Body of pancreas (tissue), 4 donors: ENCODE measurements around the gene MRPS31. TPM values are rescaled to one million over a fixed set of nuclear protein-coding genes. Genes with fewer than 3 reads are reported as not detected.

ENCODE experiments used
- ATAC-seq: fragments of 150-250 bp; one replicate; pipeline ENCODE4 v1.9.1; 2016
- DNase-seq, 4 donors: peaks; one replicate each; pipeline ENCODE4 v3.0.0-alpha.2; 2019
- H3K27ac ChIP-seq, 4 donors: fragments of 200-600 bp; sonication (generic); 1 replicate in 3 of 4; 2 replicates in 1 of 4; pipeline versions ENCODE4 v1.5.1 to v1.6.1; 2016 to 2019; ENCODE audit warnings: mild to moderate bottlenecking in 1 of 4, mixed read lengths in 1 of 4, moderate library complexity in 1 of 4
- H3K27me3 ChIP-seq, 2 donors: fragments of 200-600 bp; sonication (generic); one replicate each; pipeline ENCODE4 v1.6.0; 2016; ENCODE audit warnings: mild to moderate bottlenecking in 1 of 2
- H3K36me3 ChIP-seq, 2 donors: fragments of 200-600 bp; sonication (generic); replicated peaks in 1 of 2; 2 replicates each; pipeline ENCODE4 v1.5.1; 2016; ENCODE audit warnings: low read depth in 2 of 2; ENCODE audit not compliant: insufficient read depth in 1 of 2
- H3K4me1 ChIP-seq: fragments of 200-600 bp; sonication (generic); one replicate; pipeline ENCODE4 v1.6.0; 2016
- H3K4me3 ChIP-seq, 2 donors: fragments of 200-600 bp; sonication (generic); 1 replicate in 1 of 2; 2 replicates in 1 of 2; pipeline ENCODE4 v1.5.1; 2016 to 2019
- H3K9me3 ChIP-seq, 3 donors: fragments of 200-600 bp; sonication (generic); 1 replicate in 2 of 3; 2 replicates in 1 of 3; pipeline ENCODE4 v1.5.1; 2016
- POLR2A ChIP-seq, 3 donors: fragments of 450-650 bp; IDR thresholded peaks; one replicate each; pipeline ENCODE4 v1.6.1; 2016; ENCODE audit warnings: antibody characterized with exemption in 3 of 3, mild to moderate bottlenecking in 2 of 3
- WGBS, 2 donors: methylation state at CpG; one replicate each; pipeline ENCODE4 v1.1.5; 2017; 5-methylcytosine and 5-hydroxymethylcytosine counted together
- intact Hi-C: fragments of 100-400 bp; cut with DNase I; formaldehyde crosslinking; loops from one replicate; pipeline ENCODE4 v1.15.1; 2023
- total RNA-seq, 2 donors: library from RNA; depleted of rRNA; stranded (reverse); fragments of >200 nt; gene quantifications; one replicate each; pipeline ENCODE4 v1.1.0, GENCODE V29; 2016
- TF ChIP-seq, protein P1 (sequence below), 7 experiments: fragments of 450-650 bp in 4 of 7; fragments of 200-600 bp in 3 of 7; sonication (generic) in 3 of 7; IDR thresholded peaks; one replicate each; pipeline ENCODE4 v1.5.1; 2016 to 2019; ENCODE audit warnings: antibody characterized with exemption in 7 of 7

MRPS31 gene
- total RNA-seq, 2 donors from 2014 or later, result 10.9 to 11.9 TPM

DNA sequence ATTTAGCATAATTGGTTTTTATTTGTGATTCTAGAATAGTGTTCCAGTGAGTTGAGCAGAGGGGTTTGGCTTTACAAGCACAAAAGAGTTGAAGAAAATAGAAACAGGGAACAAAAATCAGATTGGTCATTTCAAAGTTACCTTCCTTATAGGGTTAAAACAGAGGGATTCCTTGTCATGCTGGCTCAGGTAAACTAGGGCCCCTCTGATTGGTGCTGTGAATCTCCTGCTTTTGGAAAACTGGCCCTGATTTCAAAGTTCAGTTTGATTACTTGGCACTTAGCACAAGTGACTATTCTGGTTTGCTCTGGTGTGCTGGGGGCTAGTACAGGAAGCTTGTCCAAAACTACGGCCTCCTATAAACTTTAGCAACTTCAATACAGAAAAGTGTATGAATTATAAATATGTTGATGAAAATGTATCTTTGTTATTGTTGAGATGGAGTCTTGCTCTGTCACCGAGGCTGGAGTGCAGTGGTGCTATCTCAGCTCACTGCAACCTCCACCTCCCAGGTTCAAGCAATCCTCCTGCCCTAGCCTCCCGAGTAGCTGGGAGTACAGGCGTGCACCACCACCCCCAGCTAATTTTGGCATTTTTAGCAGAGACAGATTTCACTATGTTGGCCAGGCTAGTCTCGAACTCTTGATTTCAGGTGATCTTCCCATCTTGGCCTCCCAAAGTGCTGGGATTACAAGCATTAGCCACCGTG, 1.9 kb upstream of the MRPS31 start:
- Histone ChIP-seq H3K36me3 (no peaks in the 10 kb centered on the region), H3K27me3 (no peaks in the 10 kb centered on the region), H3K4me1 (peaks cover 19% of the 10 kb centered on the region), H3K4me3 (no peak overlapping the region), H3K27ac (no peak overlapping the region), H3K9me3 (no peaks in the 10 kb centered on the region)
- TF ChIP-seq, protein P1, sequence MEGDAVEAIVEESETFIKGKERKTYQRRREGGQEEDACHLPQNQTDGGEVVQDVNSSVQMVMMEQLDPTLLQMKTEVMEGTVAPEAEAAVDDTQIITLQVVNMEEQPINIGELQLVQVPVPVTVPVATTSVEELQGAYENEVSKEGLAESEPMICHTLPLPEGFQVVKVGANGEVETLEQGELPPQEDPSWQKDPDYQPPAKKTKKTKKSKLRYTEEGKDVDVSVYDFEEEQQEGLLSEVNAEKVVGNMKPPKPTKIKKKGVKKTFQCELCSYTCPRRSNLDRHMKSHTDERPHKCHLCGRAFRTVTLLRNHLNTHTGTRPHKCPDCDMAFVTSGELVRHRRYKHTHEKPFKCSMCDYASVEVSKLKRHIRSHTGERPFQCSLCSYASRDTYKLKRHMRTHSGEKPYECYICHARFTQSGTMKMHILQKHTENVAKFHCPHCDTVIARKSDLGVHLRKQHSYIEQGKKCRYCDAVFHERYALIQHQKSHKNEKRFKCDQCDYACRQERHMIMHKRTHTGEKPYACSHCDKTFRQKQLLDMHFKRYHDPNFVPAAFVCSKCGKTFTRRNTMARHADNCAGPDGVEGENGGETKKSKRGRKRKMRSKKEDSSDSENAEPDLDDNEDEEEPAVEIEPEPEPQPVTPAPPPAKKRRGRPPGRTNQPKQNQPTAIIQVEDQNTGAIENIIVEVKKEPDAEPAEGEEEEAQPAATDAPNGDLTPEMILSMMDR (IDR thresholded peaks at IDR 0.05), result no peak
- TF ChIP-seq POLR2A (IDR thresholded peaks at IDR 0.05), result no peak
- 77 to 84% methylated on average over 6 of the region's 6 CpGs for WGBS, 2 donors
- ATAC-seq, result no peak
- intact Hi-C loops, result no loop called here
- DNase-seq, result no peak

DNA sequence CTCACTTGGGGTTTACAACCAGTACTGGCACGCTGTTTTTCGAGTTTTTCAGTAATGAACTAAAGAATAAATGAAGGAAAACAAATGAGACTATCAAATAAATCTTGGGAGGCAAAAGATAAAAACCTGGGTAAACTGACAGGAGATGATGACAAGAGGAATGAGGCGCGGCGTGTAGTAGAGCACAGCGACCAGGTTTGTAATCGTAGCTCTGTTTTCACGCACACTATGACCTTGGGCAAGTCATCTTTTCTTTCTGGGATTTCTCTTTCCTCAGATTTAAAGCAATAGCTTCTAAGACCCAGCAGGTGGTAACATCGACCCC, 419 bp downstream of the MRPS31 start:
- DNase-seq (no peak), ATAC-seq (no peak)
- H3K36me3 ChIP-seq, result peaks cover 4% of the 10 kb centered on the region in 2 donors
- H3K27ac ChIP-seq, result peak overlapping the region; percentile 48 to 85 (median 74)
- H3K4me3 ChIP-seq, result peak overlapping the region; percentile 59 to 77
- H3K27me3 ChIP-seq, result no peaks in the 10 kb centered on the region
- WGBS, 2 donors, result 0% methylated on average over 9 of the region's 9 CpGs
- H3K9me3 ChIP-seq, result no peaks in the 10 kb centered on the region
- no peak for TF ChIP-seq POLR2A (IDR thresholded peaks at IDR 0.05)
- TF ChIP-seq, protein P1 (IDR thresholded peaks at IDR 0.05), result no peak
- intact Hi-C loops, result no loop called here
- peaks cover 21% of the 10 kb centered on the region for H3K4me1 ChIP-seq

DNA sequence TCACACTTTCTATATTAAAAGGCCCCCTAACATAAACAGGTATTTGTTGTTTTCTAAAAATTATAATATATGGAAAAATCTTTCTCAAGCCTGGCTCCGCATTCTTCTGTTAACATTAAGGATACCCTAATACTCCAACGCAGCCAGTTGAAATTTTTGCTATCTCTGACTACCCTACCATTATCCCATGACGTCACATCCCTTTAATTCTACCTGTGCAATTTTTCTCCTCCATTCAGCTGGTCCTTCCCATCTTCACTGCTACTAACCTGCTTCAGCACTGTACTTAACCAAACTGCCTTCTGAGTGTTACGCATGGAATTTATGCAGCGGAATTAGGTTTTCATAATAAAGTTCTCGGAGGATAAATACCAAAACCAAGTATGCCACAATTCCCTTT, 1.0 kb downstream of the MRPS31 start:
- TF ChIP-seq, protein P1 (IDR thresholded peaks at IDR 0.05), result no peak
- no peak for TF ChIP-seq POLR2A (IDR thresholded peaks at IDR 0.05)

DNA sequence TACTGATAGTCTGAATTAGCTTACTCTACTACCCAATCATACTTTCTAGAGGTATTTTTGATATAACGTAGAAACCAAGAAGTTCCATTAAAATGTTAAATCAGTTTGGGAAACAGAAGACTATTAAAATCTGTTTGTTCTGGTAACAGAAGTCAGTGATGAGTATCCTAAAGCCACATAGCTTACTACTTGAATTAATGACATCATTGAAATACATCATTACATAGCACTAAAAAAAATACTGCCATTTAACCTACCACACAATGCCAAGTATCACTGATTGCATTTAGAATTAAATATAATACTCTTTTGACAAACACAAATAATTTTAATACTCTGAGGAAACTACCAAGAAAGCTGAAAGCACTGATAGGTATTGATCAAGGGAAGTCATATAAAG, 5.4 kb downstream of the MRPS31 start:
- Histone ChIP-seq H3K27ac (peak overlapping the region in 2 of 4 donors; percentile 27 to 67), H3K4me1 (peaks cover 40% of the 10 kb centered on the region), H3K9me3 (no peaks in the 10 kb centered on the region), H3K27me3 (no peaks in the 10 kb centered on the region), H3K36me3 (peaks cover 4% of the 10 kb centered on the region in 2 donors), H3K4me3 (no peak overlapping the region)
- DNase-seq, result no peak
- 90 to 92% methylated on average over 1 of the region's 1 CpG for WGBS, 2 donors
- intact Hi-C loops, result no loop called here
- TF ChIP-seq POLR2A (IDR thresholded peaks at IDR 0.05), result no peak
- TF ChIP-seq, protein P1 (IDR thresholded peaks at IDR 0.05), result no peak
- no peak for ATAC-seq

More for the DNA sequence above, 1.0 kb downstream of the MRPS31 start:
- H3K27me3 ChIP-seq, result no peaks in the 10 kb centered on the region
- peak overlapping the region in 1 of 2 donors; percentile 59 for H3K4me3 ChIP-seq
- 74 to 78% methylated on average over 6 of the region's 6 CpGs for WGBS, 2 donors
- DNase-seq, result no peak
- H3K9me3 ChIP-seq, result no peaks in the 10 kb centered on the region
- intact Hi-C loops, result no loop called here
- peaks cover 27% of the 10 kb centered on the region for H3K4me1 ChIP-seq
- no peak overlapping the region for H3K27ac ChIP-seq
- H3K36me3 ChIP-seq, result peaks cover 4% of the 10 kb centered on the region in 2 donors
- ATAC-seq, result no peak
